K562 (cell line): ENCODE data around the gene PRELID3B. TPM values are rescaled to one million over a fixed set of nuclear protein-coding genes. Genes with fewer than 3 reads are reported as not detected.

Experiments
- ATAC-seq: fragments of 200-7000 bp; cut with Tn5 transposase; 3 replicates; pipeline ENCODE4 v1.9.1; 2020; ENCODE audit warnings: moderate library complexity
- BruUV-seq: library from RNA; stranded (reverse); fragments of 400-500 nt; replicated peaks from 2 replicates; lab custom pipeline; 2021; lab: Mats Ljungman, UMichigan
- CTCF ChIA-PET: fragments of 300-600 bp; formaldehyde crosslinking; extraction: SDS; loops from one replicate; lab custom pipeline; 2021; ENCODE audit warnings: low intra/inter-chr PET ratio; lab: Yijun Ruan, JAX
- POLR2A ChIA-PET: fragments of 300-600, 350-650 bp; sonication (Branson Sonifier 250); formaldehyde crosslinking; extraction: SDS; loops from one replicate; lab custom pipeline; 2021; ENCODE audit warnings: antibody characterized with exemption, inconsistent platforms; lab: Yijun Ruan, JAX
- DNase-seq, 4 experiments: peaks; one replicate each; pipeline versions ENCODE4 v3.0.0 to v3.0.0-alpha.2; 2011 to 2018; ENCODE audit warnings: low spot score in 3 of 4, mixed read lengths in 3 of 4; ENCODE audit errors: extremely low read depth in 1 of 4
- FAIRE-seq: peaks from 2 replicates; lab custom pipeline; 2011; peaks lifted over from hg19 to GRCh38; lab: Jason Lieb, UNC
- H2AFZ ChIP-seq: 2 replicates; pipeline ENCODE4 v1.6.0; 2011; ENCODE audit warnings: low read depth, low read length, control low read depth, inconsistent platforms
- H3K27ac ChIP-seq: fragments of 200-600 bp; 3 replicates; pipeline ENCODE4 v1.8.0; 2011; ENCODE audit warnings: low read depth, mild to moderate bottlenecking, control low read depth, inconsistent platforms, low read length, moderate library complexity, mixed read lengths; ENCODE audit errors: extremely low read depth
- H3K27me3 ChIP-seq, 2 experiments: fragments of 300-600 bp in 1 of 2; 2 replicates in 1 of 2; 3 replicates in 1 of 2; pipeline versions ENCODE4 v1.6.0 to v1.8.0; 2011; ENCODE audit warnings: inconsistent platforms in 2 of 2, low read length in 2 of 2, mild to moderate bottlenecking in 1 of 2, mixed read lengths in 1 of 2, moderate library complexity in 1 of 2; ENCODE audit not compliant: control insufficient read depth in 2 of 2, insufficient read depth in 2 of 2
- H3K36me3 ChIP-seq: fragments of 300-600 bp; 3 replicates; pipeline ENCODE4 v1.8.0; 2011; ENCODE audit warnings: mild to moderate bottlenecking, low read length, inconsistent platforms; ENCODE audit not compliant: control insufficient read depth, insufficient read depth
- H3K4me1 ChIP-seq, 2 experiments: fragments of 200-600 bp in 1 of 2; replicated peaks in 1 of 2; 2 replicates in 1 of 2; 3 replicates in 1 of 2; pipeline versions ENCODE4 v1.5.1 to v1.8.0; 2011; ENCODE audit warnings: inconsistent platforms in 2 of 2, low read length in 2 of 2, mild to moderate bottlenecking in 1 of 2, mixed read lengths in 1 of 2, moderate library complexity in 1 of 2; ENCODE audit not compliant: control insufficient read depth in 2 of 2, insufficient read depth in 2 of 2
- H3K4me2 ChIP-seq: 2 replicates; pipeline ENCODE4 v1.6.1; 2011; ENCODE audit warnings: low read length, control low read depth, inconsistent platforms, mixed read lengths; ENCODE audit not compliant: insufficient read depth
- H3K4me3 ChIP-seq: fragments of 200-600 bp; sonication (generic), shearing (Covaris generic); 2 replicates; pipeline ENCODE4 v1.5.1; 2016; ENCODE audit warnings: control low read depth, inconsistent platforms
- H3K79me2 ChIP-seq: fragments of 200-600 bp; 3 replicates; pipeline ENCODE4 v1.8.0; 2011; ENCODE audit warnings: low read length, inconsistent platforms; ENCODE audit not compliant: control insufficient read depth, insufficient read depth
- H3K9ac ChIP-seq, 2 experiments: 2 replicates each; pipeline versions ENCODE4 v1.6.0 to v1.6.1; 2011; ENCODE audit warnings: low read depth in 2 of 2, low read length in 2 of 2, control low read depth in 1 of 2, inconsistent platforms in 1 of 2, mild to moderate bottlenecking in 1 of 2, mixed read lengths in 1 of 2; ENCODE audit not compliant: insufficient read depth in 1 of 2
- H3K9me1 ChIP-seq: one replicate; pipeline ENCODE4 v1.6.0; 2011; ENCODE audit warnings: inconsistent platforms, mild to moderate bottlenecking, low read length, moderate library complexity; ENCODE audit not compliant: control insufficient read depth, insufficient read depth
- H3K9me3 ChIP-seq: replicated peaks from 2 replicates; pipeline ENCODE4 v1.5.1; 2011; ENCODE audit warnings: low read depth, low read length, inconsistent platforms; ENCODE audit not compliant: control insufficient read depth, insufficient read depth
- H4K20me1 ChIP-seq: replicated peaks from 2 replicates; pipeline ENCODE4 v1.6.1; 2011; ENCODE audit warnings: low read length, inconsistent platforms, mixed read lengths; ENCODE audit not compliant: control insufficient read depth, insufficient read depth
- ARID1B ChIP-seq: fragments of 450-650 bp; IDR thresholded peaks from 2 replicates; pipeline ENCODE4 v1.6.1; 2016; ENCODE audit warnings: antibody characterized with exemption, mild to moderate bottlenecking, inconsistent platforms
- ETV6 ChIP-seq, 3 experiments: fragments of 150-350 bp in 1 of 3; sonication (generic) in 1 of 3; formaldehyde crosslinking in 1 of 3; IDR thresholded peaks; 2 replicates each; pipeline versions ENCODE4 v1.6.1 to v1.8.0; 2014 to 2022; ENCODE audit warnings: borderline replicate concordance in 2 of 3, low read depth in 2 of 3, antibody characterized with exemption in 1 of 3, low read length in 1 of 3, mild to moderate bottlenecking in 1 of 3, missing genetic modification reagents in 1 of 3
- PHF21A ChIP-seq: fragments of 450-650 bp; IDR thresholded peaks from 2 replicates; pipeline ENCODE4 v1.6.1; 2017; ENCODE audit warnings: low read depth, borderline replicate concordance
- POLR2B ChIP-seq: fragments of 450-650 bp; IDR thresholded peaks from 2 replicates; pipeline ENCODE4 v1.6.1; 2018; ENCODE audit warnings: low read depth; ENCODE audit not compliant: partially characterized antibody
- RBM15 ChIP-seq: fragments of 200-400 bp; formaldehyde crosslinking; IDR thresholded peaks from 2 replicates; pipeline ENCODE4 v1.6.1; 2018; ENCODE audit warnings: mild to moderate bottlenecking, low read length, moderate library complexity; ENCODE audit not compliant: insufficient read depth
- SMARCA4 ChIP-seq: fragments of 450-650 bp; IDR thresholded peaks from 2 replicates; pipeline ENCODE4 v1.6.1; 2016
- SNIP1 ChIP-seq: fragments of 450-650 bp; IDR thresholded peaks from 2 replicates; pipeline ENCODE4 v1.7.1; 2017; ENCODE audit warnings: low read depth, mild to moderate bottlenecking
- WHSC1 ChIP-seq: IDR thresholded peaks from one replicate; pipeline ENCODE4 v1.6.1; 2012; ENCODE audit warnings: low read length, control low read depth, inconsistent platforms
- ZFP36 ChIP-seq: fragments of 150-350 bp; IDR thresholded peaks from 2 replicates; pipeline ENCODE4 v1.6.1; 2018; ENCODE audit warnings: low read length, low read depth; ENCODE audit not compliant: partially characterized antibody
- ZNF354B ChIP-seq: fragments of 250-450 bp; sonication (Bioruptor Pico); IDR thresholded peaks from 2 replicates; pipeline ENCODE4 v1.4.0; 2020
- WGBS: fragments of 100-300 bp; shearing (Covaris generic); methylation state at CpG from one replicate; pipeline ENCODE4 v1.1.6; 2016; ENCODE audit warnings: low coverage, mixed read lengths; ENCODE audit not compliant: insufficient coverage; ENCODE audit errors: missing lambda C conversion rate; 5-methylcytosine and 5-hydroxymethylcytosine counted together
- in situ Hi-C: fragments of 300-500 bp; cut with MboI; formaldehyde crosslinking; loops from 4 replicates; pipeline ENCODE4 v1.15.0; 2018; ENCODE audit warnings: inconsistent platforms, mixed read lengths
- intact Hi-C: fragments of 100-400 bp; cut with micrococcal nuclease; formaldehyde crosslinking; loops from 2 replicates; pipeline ENCODE4 v1.14.2; 2022
- polyA plus RNA-seq, 8 experiments: library from polyadenylated mRNA; depleted of rRNA in 4 of 8; stranded (reverse) in 5 of 8; unstranded in 3 of 8; fragments of >200 nt; fragmentation: Nextera tagmentation in 2 of 8; fragmentation: Illumina TruSeq in 1 of 8; extraction: Ambion mirVana in 2 of 8; extraction: Trizol in 1 of 8; gene quantifications; 2 replicates each; pipeline versions ENCODE4 v1.2.1 to v1.2.3, GENCODE V29; 2011 to 2014; ENCODE audit warnings: inconsistent platforms in 1 of 8, missing spikeins in 1 of 8
- total RNA-seq, 7 experiments: library from RNA; depleted of rRNA in 6 of 7; stranded (reverse); fragments of >200 nt in 6 of 7; fragmentation: Illumina TruSeq in 2 of 7; extraction: Trizol in 2 of 7; gene quantifications; 2 replicates each; pipeline versions ENCODE4 v1.2.1 to v1.2.3, GENCODE V29; 2011 to 2021; ENCODE audit warnings: low replicate concordance in 1 of 7

PRELID3B gene
- total and polyA plus RNA-seq, 9 of the 15 experiments (the other 6 are each of a cell fraction or from before 2014, with no cell fraction given) = 77.0 to 186 (median 101) TPM

- Histone ChIP-seq H2AFZ (no peak overlapping the region), H3K4me3 (no peak overlapping the region), H3K4me2 (no peak overlapping the region), H3K27me3 (peaks cover 19 to 26% of the 10 kb centered on the region in 2 experiments; a peak in 4 of 5 replicates), H3K79me2 (no peaks in the 10 kb centered on the region), H3K9ac (no peak overlapping the region), H3K9me3 (no peaks in the 10 kb centered on the region), H3K36me3 (no peaks in the 10 kb centered on the region), H3K9me1 (no peaks in the 10 kb centered on the region), H3K4me1 (no peaks in the 10 kb centered on the region), H3K27ac (no peak overlapping the region), H4K20me1 (no peaks in the 10 kb centered on the region)
- DNase-seq (no peak), FAIRE-seq (no peak), ATAC-seq (no peak)
- in situ Hi-C loops = loop anchor here (10.0 kb wide), 1 partner anchor 331 kb away; no protein-coding TSS in a partner anchor
- intact Hi-C loops = no loop called here
- POLR2A ChIA-PET = no interaction called here
- WGBS = 5% methylated on average over 8 of the region's 9 CpGs
- BruUV-seq = no TSS peak
- CTCF ChIA-PET = no interaction called here
- no peak for TF ChIP-seq SMARCA4
- TF ChIP-seq ZFP36 = no peak
- TF ChIP-seq SNIP1 = no peak
- no peak for TF ChIP-seq POLR2B
- no peak for TF ChIP-seq ETV6 (IDR thresholded peaks at IDR 0.05; ENCODE audit: borderline replicate concordance in 1 of 2, low read depth in 2 of 2, low read length in 1 of 2)
- TF ChIP-seq ETV6 (CRISPR knock-in tag; IDR thresholded peaks at IDR 0.05; ENCODE audit: borderline replicate concordance) = no peak
- no peak for TF ChIP-seq ZNF354B (CRISPR knock-in tag)
- no peak for TF ChIP-seq RBM15
- TF ChIP-seq PHF21A = no peak
- no peak for TF ChIP-seq ARID1B
- TF ChIP-seq WHSC1 = no peak
Observed at GRCh38 chr20:59084041-59084850, 41.7 kb upstream of the PRELID3B start.
